Stimulated activated CD4-positive, alpha-beta T cell treated with anti-CD3 and anti-CD28 coated beads, Interleukin-2, amount 100 ng/mL, for 48 hours (primary cell): ENCODE measurements around the gene PLXNA2.

Experiments used
- DNase-seq, 2 donors: peaks; one replicate each; pipeline ENCODE4 v3.0.0-alpha.2; 2020

The PLXNA2 gene

GRCh38 chr1:208219659-208220282 lies 24.4 kb downstream of the PLXNA2 start:
- no peak for DNase-seq

- no peak for DNase-seq
Measured at GRCh38 chr1:208219098-208219658, 25.0 kb downstream of the PLXNA2 start.

- no peak for DNase-seq
Measured at GRCh38 chr1:208218237-208219097, 25.7 kb downstream of the PLXNA2 start.

GRCh38 chr1:208217781-208218180 lies 26.4 kb downstream of the PLXNA2 start:
- DNase-seq, result no peak

- DNase-seq, result no peak
Measured at GRCh38 chr1:208216806-208217205, 27.4 kb downstream of the PLXNA2 start.

- DNase-seq, result no peak
Measured at GRCh38 chr1:208216062-208216461, 28.1 kb downstream of the PLXNA2 start.

GRCh38 chr1:208215393-208215792 lies 28.8 kb downstream of the PLXNA2 start:
- DNase-seq, result no peak

GRCh38 chr1:208213786-208214185 lies 30.4 kb downstream of the PLXNA2 start:
- DNase-seq, result no peak

GRCh38 chr1:208212893-208213292 lies 31.3 kb downstream of the PLXNA2 start:
- DNase-seq, result no peak

GRCh38 chr1:208211921-208212843 lies 32.0 kb downstream of the PLXNA2 start:
- no peak for DNase-seq

- no peak for DNase-seq
Measured at GRCh38 chr1:208209896-208210589, 34.1 kb downstream of the PLXNA2 start.

GRCh38 chr1:208209286-208209685 lies 34.9 kb downstream of the PLXNA2 start:
- no peak for DNase-seq

GRCh38 chr1:208208132-208208487 lies 36.1 kb downstream of the PLXNA2 start:
- no peak for DNase-seq

- no peak for DNase-seq
Measured at GRCh38 chr1:208207388-208208131, 36.6 kb downstream of the PLXNA2 start.

GRCh38 chr1:208206092-208206698 lies 38.0 kb downstream of the PLXNA2 start:
- DNase-seq, result no peak

GRCh38 chr1:208205216-208206013 lies 38.8 kb downstream of the PLXNA2 start:
- no peak for DNase-seq

- DNase-seq, result no peak
Measured at GRCh38 chr1:208204779-208205178, 39.4 kb downstream of the PLXNA2 start.

- no peak for DNase-seq
Measured at GRCh38 chr1:208203848-208204609, 40.2 kb downstream of the PLXNA2 start.

- no peak for DNase-seq
Measured at GRCh38 chr1:208203127-208203847, 40.9 kb downstream of the PLXNA2 start.
